Islet of Langerhans (tissue), 1 donor: ENCODE data around the gene PEX14.

ENCODE experiments used
- FAIRE-seq: peaks from one replicate; lab custom pipeline; 2011; peaks lifted over from hg19 to GRCh38; lab: Jason Lieb, UNC

PEX14 gene

GRCh38 chr1:10520497-10520896, 45.7 kb downstream of the PEX14 start:
- no peak for FAIRE-seq

GRCh38 chr1:10520952-10521351, 46.2 kb downstream of the PEX14 start:
- FAIRE-seq: no peak

GRCh38 chr1:10521537-10522157, 46.9 kb downstream of the PEX14 start:
- FAIRE-seq: no peak

- FAIRE-seq: no peak
Observed at GRCh38 chr1:10522322-10522860, 47.6 kb downstream of the PEX14 start.

- FAIRE-seq: no peak
Observed at GRCh38 chr1:10525208-10525607, 50.5 kb downstream of the PEX14 start.

- no peak for FAIRE-seq
Observed at GRCh38 chr1:10528066-10529014, 53.6 kb downstream of the PEX14 start.

- FAIRE-seq: no peak
Observed at GRCh38 chr1:10529091-10529490, 54.3 kb downstream of the PEX14 start.

- FAIRE-seq: no peak
Observed at GRCh38 chr1:10529765-10530164, 55.0 kb downstream of the PEX14 start.

GRCh38 chr1:10530281-10530740, 55.6 kb downstream of the PEX14 start:
- no peak for FAIRE-seq

GRCh38 chr1:10530756-10531495, 56.2 kb downstream of the PEX14 start:
- FAIRE-seq: no peak

GRCh38 chr1:10532362-10532761, 57.6 kb downstream of the PEX14 start:
- no peak for FAIRE-seq

- no peak for FAIRE-seq
Observed at GRCh38 chr1:10534519-10534918, 59.8 kb downstream of the PEX14 start.

- FAIRE-seq: no peak
Observed at GRCh38 chr1:10536133-10536770, 61.5 kb downstream of the PEX14 start.

- no peak for FAIRE-seq
Observed at GRCh38 chr1:10537082-10537766, 62.5 kb downstream of the PEX14 start.

GRCh38 chr1:10538646-10539355, 64.1 kb downstream of the PEX14 start:
- no peak for FAIRE-seq

GRCh38 chr1:10539411-10540043, 64.8 kb downstream of the PEX14 start:
- FAIRE-seq: no peak

GRCh38 chr1:10540277-10541005, 65.7 kb downstream of the PEX14 start:
- no peak for FAIRE-seq

GRCh38 chr1:10541286-10541685, 66.5 kb downstream of the PEX14 start:
- FAIRE-seq: no peak

- FAIRE-seq: no peak
Observed at GRCh38 chr1:10544239-10544638, 69.5 kb downstream of the PEX14 start.

GRCh38 chr1:10546896-10547295, 72.1 kb downstream of the PEX14 start:
- FAIRE-seq: no peak
